A673 (cell line): ENCODE data around the gene ZSWIM5. TPM values are rescaled to one million over a fixed set of nuclear protein-coding genes. Genes with fewer than 3 reads are reported as not detected.

Experiments used
- BruUV-seq: library from RNA; stranded (reverse); fragments of 400-500 nt; replicated peaks from 2 replicates; lab custom pipeline; 2021; lab: Mats Ljungman, UMichigan
- CTCF ChIA-PET: fragments of 300-600 bp; sonication (Branson Sonifier 250); formaldehyde crosslinking; loops from one replicate; lab custom pipeline; 2022; ENCODE audit warnings: antibody characterized with exemption; lab: Charles Lee
- POLR2A ChIA-PET: fragments of 300-600 bp; sonication (Branson Sonifier 250); formaldehyde crosslinking; loops from one replicate; lab custom pipeline; 2022; ENCODE audit warnings: antibody characterized with exemption; ENCODE audit not compliant: low non-redundant PET; lab: Charles Lee
- DNase-seq: peaks from one replicate; pipeline ENCODE4 v3.0.0-alpha.2; 2015; ENCODE audit warnings: low spot score
- H3K27ac ChIP-seq: fragments of 200-600 bp; sonication (generic); 2 replicates; pipeline ENCODE4 v1.5.1; 2016; ENCODE audit warnings: mixed run types, low read depth, mild to moderate bottlenecking, mixed read lengths, antibody characterized with exemption, low read length; ENCODE audit not compliant: poor library complexity, severe bottlenecking
- H3K27me3 ChIP-seq: fragments of 200-600 bp; sonication (generic); replicated peaks from 2 replicates; pipeline ENCODE4 v1.6.1; 2017; ENCODE audit warnings: mixed run types, low read depth, mild to moderate bottlenecking, mixed read lengths, antibody characterized with exemption, low read length; ENCODE audit not compliant: insufficient read depth, poor library complexity
- H3K36me3 ChIP-seq: fragments of 200-600 bp; sonication (generic); 2 replicates; pipeline ENCODE4 v1.6.1; 2016; ENCODE audit warnings: mixed run types, mild to moderate bottlenecking, mixed read lengths, antibody characterized with exemption, low read length; ENCODE audit not compliant: insufficient read depth, poor library complexity, severe bottlenecking
- H3K4me1 ChIP-seq: fragments of 200-600 bp; sonication (generic); 2 replicates; pipeline ENCODE4 v1.6.1; 2017; ENCODE audit warnings: mixed run types, mild to moderate bottlenecking, mixed read lengths, antibody characterized with exemption, low read length; ENCODE audit not compliant: insufficient read depth, poor library complexity, severe bottlenecking
- H3K4me3 ChIP-seq: fragments of 200-600 bp; sonication (generic); 2 replicates; pipeline ENCODE4 v1.5.1; 2016; ENCODE audit warnings: low read depth, mixed run types, mild to moderate bottlenecking, mixed read lengths, low read length; ENCODE audit not compliant: poor library complexity, severe bottlenecking
- H3K9me3 ChIP-seq: fragments of 200-600 bp; sonication (generic); 2 replicates; pipeline ENCODE4 v1.6.1; 2016; ENCODE audit warnings: mixed run types, low read depth, mild to moderate bottlenecking, mixed read lengths, antibody characterized with exemption, low read length; ENCODE audit not compliant: poor library complexity, severe bottlenecking
- CTCF ChIP-seq: fragments of 300-800, 200-600 bp; sonication (generic); conservative IDR thresholded peaks from 2 replicates; pipeline ENCODE4 v1.5.1; 2017; ENCODE audit warnings: low read depth, mild to moderate bottlenecking, antibody characterized with exemption, low read length, moderate library complexity, mixed read lengths
- EZH2 ChIP-seq: fragments of 200-600 bp; sonication (generic); IDR thresholded peaks from 2 replicates; pipeline ENCODE4 v1.6.1; 2017; ENCODE audit warnings: borderline replicate concordance, low read depth, mild to moderate bottlenecking, mixed read lengths, antibody characterized with exemption, low read length; ENCODE audit not compliant: poor library complexity, severe bottlenecking
- intact Hi-C: fragments of 100-400 bp; cut with micrococcal nuclease; formaldehyde crosslinking; loops from one replicate; pipeline ENCODE4 v1.10.0; 2022; ENCODE audit not compliant: unreplicated experiment
- total RNA-seq: library from RNA; stranded (reverse); gene quantifications from 2 replicates; pipeline ENCODE4 v1.2.3, GENCODE V29; 2021

Gene ZSWIM5
- total RNA-seq, 1 experiment from 2014 or later = 0.67 TPM

GRCh38 chr1:45009956-45010854 is 196.2 kb downstream of the ZSWIM5 start:
- Histone ChIP-seq H3K4me3 (peak overlapping the region; percentile 85), H3K36me3 (peaks cover 9% of the 10 kb centered on the region), H3K9me3 (no peaks in the 10 kb centered on the region), H3K4me1 (peaks cover 10% of the 10 kb centered on the region), H3K27ac (peak overlapping the region; percentile 46), H3K27me3 (no peaks in the 10 kb centered on the region)
- no TSS peak for BruUV-seq
- ChIA-PET CTCF (no interaction called here), POLR2A (interaction anchor here (0.5 kb wide), 1 partner anchor 293 kb away, joined by 7 read pairs; no protein-coding TSS in a partner anchor)
- no peak for DNase-seq
- intact Hi-C loops = loop anchor here (2.0 to 10.0 kb wide), 5 partner anchors 167 to 565 kb away; partner anchors contain the start of genes BEST4, PTCH2, RNU5D-1 and ZSWIM5
- TF ChIP-seq CTCF (no peak), EZH2 (no peak)

- Histone ChIP-seq H3K4me1 (peaks cover 10% of the 10 kb centered on the region), H3K27me3 (no peaks in the 10 kb centered on the region), H3K9me3 (no peaks in the 10 kb centered on the region), H3K36me3 (peaks cover 4% of the 10 kb centered on the region), H3K27ac (no peak overlapping the region), H3K4me3 (no peak overlapping the region)
- no TSS peak for BruUV-seq
- ChIA-PET POLR2A (no interaction called here), CTCF (no interaction called here)
- DNase-seq = no peak
- TF ChIP-seq CTCF (no peak), EZH2 (no peak)
- intact Hi-C loops = no loop called here
These were observed 197.0 kb downstream of the ZSWIM5 start for GRCh38 chr1:45009296-45009865.

- H3K36me3 ChIP-seq = peaks cover 4% of the 10 kb centered on the region
- CTCF ChIA-PET = interaction anchor here (0.6 kb wide), 1 partner anchor 12 kb away, joined by 3 read pairs; no protein-coding TSS in a partner anchor
These were observed 197.9 kb downstream of the ZSWIM5 start for GRCh38 chr1:45008516-45008915.

More at GRCh38 chr1:45008516-45008915, 197.9 kb downstream of the ZSWIM5 start:
- TF ChIP-seq EZH2 (no peak), CTCF (no peak)
- Histone ChIP-seq H3K4me1 (peaks cover 10% of the 10 kb centered on the region), H3K27ac (no peak overlapping the region), H3K27me3 (no peaks in the 10 kb centered on the region), H3K4me3 (no peak overlapping the region), H3K9me3 (no peaks in the 10 kb centered on the region)
- intact Hi-C loops = no loop called here
- DNase-seq = no peak
- no TSS peak for BruUV-seq
- POLR2A ChIA-PET = no interaction called here
